ENCODE measurements around the gene IKZF5. TPM values are rescaled to one million over a fixed set of nuclear protein-coding genes. Genes with fewer than 3 reads are reported as not detected.
A peak's percentile ranks its signal among the peaks of the same experiment; 100 is the strongest.

IKZF5 gene
- total and polyA plus RNA-seq, 5 donors, result 5.7 to 15.0 (median 12.3) TPM

GRCh38 chr10:123014772-123015171, 6.2 kb upstream of the IKZF5 start:
- 100% methylated on average over 2 of the region's 2 CpGs for WGBS
- H3K4me1 ChIP-seq (ENCODE audit: control insufficient read depth, insufficient read depth, low read length), result no peaks in the 10 kb centered on the region
- no peaks in the 10 kb centered on the region for H3K9me3 ChIP-seq (ENCODE audit: control insufficient read depth, low read length)
- ATAC-seq (no peak), DNase-seq (no peak)
- no peak overlapping the region for H3K27ac ChIP-seq (ENCODE audit: low read length)
- intact Hi-C loops (cut with DNase I), result no loop called here
- no peaks in the 10 kb centered on the region for H3K27me3 ChIP-seq (ENCODE audit: control insufficient read depth, insufficient read depth)
- no peak overlapping the region for H3K4me3 ChIP-seq (ENCODE audit: low read length)

- Histone ChIP-seq H3K4me1 (ENCODE audit: control insufficient read depth, insufficient read depth, low read length) (no peaks in the 10 kb centered on the region), H3K27ac (ENCODE audit: low read length) (no peak overlapping the region), H3K9me3 (ENCODE audit: control insufficient read depth, low read length) (no peaks in the 10 kb centered on the region), H3K27me3 (ENCODE audit: control insufficient read depth, insufficient read depth) (no peaks in the 10 kb centered on the region), H3K4me3 (ENCODE audit: low read length) (no peak overlapping the region)
- intact Hi-C loops (cut with DNase I), result no loop called here
- 95% methylated on average over 43 of the region's 43 CpGs for WGBS
- ATAC-seq, result no peak
- DNase-seq, result peak in 1 of 3 donors; percentile 48
These were observed 5.1 kb upstream of the IKZF5 start for GRCh38 chr10:123013456-123014419.

GRCh38 chr10:123011987-123012386, 3.4 kb upstream of the IKZF5 start:
- WGBS, result 83% methylated on average over 3 of the region's 3 CpGs
- Histone ChIP-seq H3K27me3 (ENCODE audit: control insufficient read depth, insufficient read depth) (no peaks in the 10 kb centered on the region), H3K4me1 (ENCODE audit: control insufficient read depth, insufficient read depth, low read length) (no peaks in the 10 kb centered on the region), H3K4me3 (ENCODE audit: low read length) (no peak overlapping the region), H3K9me3 (ENCODE audit: control insufficient read depth, low read length) (no peaks in the 10 kb centered on the region), H3K27ac (ENCODE audit: low read length) (no peak overlapping the region)
- ATAC-seq (no peak), DNase-seq (no peak)
- intact Hi-C loops (cut with DNase I), result no loop called here

GRCh38 chr10:123009105-123009820, 668 bp upstream of the IKZF5 start:
- ATAC-seq (peak; percentile 23 to 52), DNase-seq (peak; percentile 18 to 56 (median 54))
- Histone ChIP-seq H3K4me3 (ENCODE audit: low read length) (peak overlapping the region; percentile 72), H3K27ac (ENCODE audit: low read length) (peak overlapping the region; percentile 4), H3K4me1 (ENCODE audit: control insufficient read depth, insufficient read depth, low read length) (no peaks in the 10 kb centered on the region), H3K9me3 (ENCODE audit: control insufficient read depth, low read length) (no peaks in the 10 kb centered on the region), H3K27me3 (ENCODE audit: control insufficient read depth, insufficient read depth) (no peaks in the 10 kb centered on the region)
- intact Hi-C loops (cut with DNase I), result no loop called here
- WGBS, result under 1% methylated on average over 34 of the region's 34 CpGs

- H3K27me3 ChIP-seq (ENCODE audit: control insufficient read depth, insufficient read depth), result no peaks in the 10 kb centered on the region
- H3K27ac ChIP-seq (ENCODE audit: low read length), result peak overlapping the region; percentile 71
- 2% methylated on average over 30 of the region's 30 CpGs for WGBS
- H3K4me1 ChIP-seq (ENCODE audit: control insufficient read depth, insufficient read depth, low read length), result no peaks in the 10 kb centered on the region
- H3K9me3 ChIP-seq (ENCODE audit: control insufficient read depth, low read length), result no peaks in the 10 kb centered on the region
- H3K4me3 ChIP-seq (ENCODE audit: low read length), result peak overlapping the region; percentile 87
- DNase-seq, result peak in 1 of 3 donors; percentile 53
- intact Hi-C loops (cut with DNase I), result no loop called here
- peak; percentile 24 to 53 for ATAC-seq
These were observed 839 bp downstream of the IKZF5 start for GRCh38 chr10:123007558-123008354.

DNA sequence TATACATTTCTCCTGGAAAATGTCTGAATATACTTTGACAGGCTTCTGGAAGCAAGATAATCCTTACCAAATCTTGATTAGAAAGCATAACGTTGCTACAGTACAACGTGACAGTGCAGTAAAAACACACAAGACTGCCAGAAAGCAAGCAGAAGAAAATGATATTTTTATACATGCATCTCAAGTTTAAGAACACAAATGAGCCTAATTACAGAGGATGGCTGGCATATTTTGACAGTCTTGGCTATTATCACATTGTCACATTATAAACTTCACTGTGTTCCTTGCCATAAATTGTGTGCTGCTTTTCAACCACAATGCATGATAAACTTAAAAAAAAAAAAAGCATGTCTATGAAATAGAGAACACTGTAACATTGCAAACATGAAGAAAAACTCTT, 4.3 kb downstream of the IKZF5 start:
- no peaks in the 10 kb centered on the region for H3K9me3 ChIP-seq (ENCODE audit: control insufficient read depth, low read length)
- no peaks in the 10 kb centered on the region for H3K4me1 ChIP-seq (ENCODE audit: control insufficient read depth, insufficient read depth, low read length)
- ATAC-seq, result no peak
- H3K27ac ChIP-seq (ENCODE audit: low read length), result no peak overlapping the region
- intact Hi-C loops (cut with DNase I), result no loop called here
- H3K4me3 ChIP-seq (ENCODE audit: low read length), result no peak overlapping the region
- whole genome bisulfite sequencing, result 32% methylated on average over 2 of the region's 2 CpGs
- no peaks in the 10 kb centered on the region for H3K27me3 ChIP-seq (ENCODE audit: control insufficient read depth, insufficient read depth)
- DNase-seq, result no peak

- 88% methylated on average over 2 of the region's 2 CpGs for WGBS
These were observed 7.2 kb downstream of the IKZF5 start for GRCh38 chr10:123001370-123001769.

GRCh38 chr10:123000155-123000554, 8.4 kb downstream of the IKZF5 start:
- no peak for ATAC-seq
- DNase-seq, result no peak
- Histone ChIP-seq H3K27ac (ENCODE audit: low read length) (no peak overlapping the region), H3K27me3 (ENCODE audit: control insufficient read depth, insufficient read depth) (no peaks in the 10 kb centered on the region), H3K9me3 (ENCODE audit: control insufficient read depth, low read length) (no peaks in the 10 kb centered on the region), H3K4me3 (ENCODE audit: low read length) (no peak overlapping the region), H3K4me1 (ENCODE audit: control insufficient read depth, insufficient read depth, low read length) (no peaks in the 10 kb centered on the region)
- intact Hi-C loops (cut with DNase I), result no loop called here
- WGBS, result 78% methylated on average over 3 of the region's 3 CpGs

More at GRCh38 chr10:123001370-123001769, 7.2 kb downstream of the IKZF5 start:
- intact Hi-C loops (cut with DNase I), result no loop called here
- Histone ChIP-seq H3K9me3 (ENCODE audit: control insufficient read depth, low read length) (no peaks in the 10 kb centered on the region), H3K27me3 (ENCODE audit: control insufficient read depth, insufficient read depth) (no peaks in the 10 kb centered on the region), H3K4me1 (ENCODE audit: control insufficient read depth, insufficient read depth, low read length) (no peaks in the 10 kb centered on the region), H3K4me3 (ENCODE audit: low read length) (no peak overlapping the region), H3K27ac (ENCODE audit: low read length) (no peak overlapping the region)
- DNase-seq, result no peak
- ATAC-seq, result no peak

GRCh38 chr10:122999347-122999746, 9.2 kb downstream of the IKZF5 start:
- 68% methylated on average over 3 of the region's 3 CpGs for WGBS
- Histone ChIP-seq H3K4me3 (ENCODE audit: low read length) (no peak overlapping the region), H3K9me3 (ENCODE audit: control insufficient read depth, low read length) (no peaks in the 10 kb centered on the region), H3K4me1 (ENCODE audit: control insufficient read depth, insufficient read depth, low read length) (no peaks in the 10 kb centered on the region), H3K27ac (ENCODE audit: low read length) (no peak overlapping the region), H3K27me3 (ENCODE audit: control insufficient read depth, insufficient read depth) (no peaks in the 10 kb centered on the region)
- ATAC-seq, result no peak
- DNase-seq, result no peak
- intact Hi-C loops (cut with DNase I), result no loop called here

- no peak for ATAC-seq
- no peaks in the 10 kb centered on the region for H3K9me3 ChIP-seq (ENCODE audit: control insufficient read depth, low read length)
- H3K4me1 ChIP-seq (ENCODE audit: control insufficient read depth, insufficient read depth, low read length), result no peaks in the 10 kb centered on the region
- no peak overlapping the region for H3K4me3 ChIP-seq (ENCODE audit: low read length)
- intact Hi-C loops (cut with DNase I), result no loop called here
- no peak overlapping the region for H3K27ac ChIP-seq (ENCODE audit: low read length)
- H3K27me3 ChIP-seq (ENCODE audit: control insufficient read depth, insufficient read depth), result no peaks in the 10 kb centered on the region
- 94% methylated on average over 3 of the region's 3 CpGs for WGBS
- DNase-seq, result no peak
These were observed 9.7 kb downstream of the IKZF5 start for GRCh38 chr10:122998934-122999333.
